ENCODE results near the gene ABCB10. TPM values are rescaled to one million over a fixed set of nuclear protein-coding genes. Genes with fewer than 3 reads are reported as not detected.

The ABCB10 gene
- total RNA-seq, 1 experiment from 2014 or later = 13.8 TPM

- H2BK20ac ChIP-seq (ENCODE audit: low read depth, low read length, poor library complexity, severe bottlenecking) = no peak overlapping the region
- Mint-ChIP-seq H3K9me3 (no peaks in the 10 kb centered on the region; a peak in 1 of 5 replicates), H3K27me3 (ENCODE audit: low read depth) (no peaks in the 10 kb centered on the region), H3K36me3 (ENCODE audit: insufficient read depth in 1 of 3, low read depth in 3 of 3) (no peaks in the 10 kb centered on the region), H3K27ac (no peak overlapping the region), H3K4me3 (no peak overlapping the region), H3K4me1 (peaks cover 16 to 20% of the 10 kb centered on the region in 2 experiments)
- no peak overlapping the region for H2AK5ac ChIP-seq (ENCODE audit: insufficient read length, low read length)
- no peak overlapping the region for H3K56ac ChIP-seq (ENCODE audit: insufficient read length, low read depth, low read length)
- no peaks in the 10 kb centered on the region for H4K20me1 ChIP-seq (ENCODE audit: control insufficient read depth, insufficient read depth, insufficient read length)
- H3K14ac ChIP-seq (ENCODE audit: insufficient read depth, low read length) = no peak overlapping the region
- no peak overlapping the region for H3K27ac ChIP-seq (ENCODE audit: insufficient read length, low read depth, low read length)
- H2BK120ac ChIP-seq (ENCODE audit: low read depth, low read length, poor library complexity, severe bottlenecking) = no peak overlapping the region
- no peak overlapping the region for H3K4ac ChIP-seq (ENCODE audit: low read depth, low read length)
- H3K9me3 ChIP-seq (ENCODE audit: control insufficient read depth, low read depth, low read length) = no peaks in the 10 kb centered on the region
- DNase-seq = no peak
- H3K23me2 ChIP-seq (ENCODE audit: insufficient read length, low read depth, low read length, poor library complexity, severe bottlenecking) = no peaks in the 10 kb centered on the region
- H2BK12ac ChIP-seq (ENCODE audit: insufficient read length, low read depth, low read length) = no peak overlapping the region
- TF ChIP-seq CTCF (conservative IDR thresholded peaks at IDR 0.05) = no peak
- no peak overlapping the region for H4K5ac ChIP-seq (ENCODE audit: insufficient read length, low read depth, low read length)
- no peak overlapping the region for H3K23ac ChIP-seq (ENCODE audit: insufficient read length, low read depth, low read length)
- H2BK15ac ChIP-seq (ENCODE audit: low read depth, low read length) = no peak overlapping the region
- no peak overlapping the region for H2BK5ac ChIP-seq (ENCODE audit: insufficient read length, low read length)
- H3K79me2 ChIP-seq (ENCODE audit: insufficient read depth, low read length) = no peaks in the 10 kb centered on the region
- no peaks in the 10 kb centered on the region for H3K27me3 ChIP-seq (ENCODE audit: insufficient read depth, low read length)
- H3K79me1 ChIP-seq (ENCODE audit: insufficient read depth, low read depth, low read length, poor library complexity, severe bottlenecking) = no peaks in the 10 kb centered on the region
- WGBS (ENCODE audit: extremely low coverage, insufficient read length, low lambda C conversion rate) = no CpG with 5 or more reads among the region's 13 CpGs
- no peak overlapping the region for H4K91ac ChIP-seq (ENCODE audit: insufficient read length, low read depth, low read length)
- H3K4me2 ChIP-seq (ENCODE audit: insufficient read depth, insufficient read length, low read length) = no peak overlapping the region
- H3K9ac ChIP-seq (ENCODE audit: extremely low read depth, insufficient read length, low read length) = no peak overlapping the region
- no peak overlapping the region for H2AFZ ChIP-seq (ENCODE audit: low read length)
- no peak overlapping the region for H3T11ph ChIP-seq (ENCODE audit: low read length)
- no peaks in the 10 kb centered on the region for H3K4me1 ChIP-seq (ENCODE audit: insufficient read depth, low read length)
- no peak overlapping the region for H3K18ac ChIP-seq (ENCODE audit: insufficient read length, low read depth, low read length)
- no peak overlapping the region for H4K8ac ChIP-seq (replicated peaks; ENCODE audit: insufficient read length, low read depth, low read length)
These were observed 8.8 kb upstream of the ABCB10 start for GRCh38 chr1:229567109-229567868.

Data from H9 (cell line).